ENCODE results near the gene PNLIPRP2. TPM values are rescaled to one million over a fixed set of nuclear protein-coding genes. Genes with fewer than 3 reads are reported as not detected.

PNLIPRP2 gene
- total RNA-seq, 4 donors from 2014 or later: not detected

GRCh38 chr10:116660860-116661259 is 40.1 kb downstream of the PNLIPRP2 start:
- Histone ChIP-seq H3K4me3 (no peak overlapping the region), H3K9me3 (no peaks in the 10 kb centered on the region), H3K36me3 (no peaks in the 10 kb centered on the region), H3K27me3 (peaks cover 7% of the 10 kb centered on the region), H3K27ac (no peak overlapping the region), H3K4me1 (peaks cover 0 to 14% (median 2%) of the 10 kb centered on the region in 3 donors)
- no peak for ATAC-seq
- TF ChIP-seq POLR2A (IDR thresholded peaks at IDR 0.05) (no peak), EP300 (IDR thresholded peaks at IDR 0.05) (no peak), CTCF (IDR thresholded peaks at IDR 0.05) (no peak), POLR2AphosphoS5 (IDR thresholded peaks at IDR 0.05) (no peak)
- 0 to 33% methylated on average over 1 to 4 of the region's 5 CpGs for WGBS, 2 donors (ENCODE audit: low coverage in 1 of 2)

GRCh38 chr10:116663342-116663741 is 42.6 kb downstream of the PNLIPRP2 start:
- Histone ChIP-seq H3K4me1 (peaks cover 0 to 23% (median 3%) of the 10 kb centered on the region in 3 donors), H3K27me3 (peaks cover 1% of the 10 kb centered on the region), H3K27ac (no peak overlapping the region), H3K36me3 (no peaks in the 10 kb centered on the region), H3K9me3 (no peaks in the 10 kb centered on the region), H3K4me3 (no peak overlapping the region)
- ATAC-seq: no peak
- 89 to 92% methylated on average over 2 to 5 of the region's 7 CpGs for WGBS, 2 donors (ENCODE audit: low coverage in 1 of 2)
- TF ChIP-seq POLR2A (IDR thresholded peaks at IDR 0.05) (no peak), CTCF (IDR thresholded peaks at IDR 0.05) (no peak), POLR2AphosphoS5 (IDR thresholded peaks at IDR 0.05) (no peak), EP300 (IDR thresholded peaks at IDR 0.05) (no peak)

- Histone ChIP-seq H3K36me3 (no peaks in the 10 kb centered on the region), H3K4me3 (no peak overlapping the region), H3K4me1 (peaks cover 0 to 23% (median 3%) of the 10 kb centered on the region in 3 donors), H3K9me3 (no peaks in the 10 kb centered on the region), H3K27me3 (peaks cover 7% of the 10 kb centered on the region), H3K27ac (peak overlapping the region in 3 of 4 donors; percentile 14 to 63 (median 32))
- TF ChIP-seq POLR2AphosphoS5 (IDR thresholded peaks at IDR 0.05): no peak
- TF ChIP-seq POLR2A (IDR thresholded peaks at IDR 0.05): no peak
- TF ChIP-seq CTCF (IDR thresholded peaks at IDR 0.05): no peak
- TF ChIP-seq EP300 (IDR thresholded peaks at IDR 0.05): no peak
- WGBS, 2 donors (ENCODE audit: low coverage in 1 of 2): 83 to 100% methylated on average over 1 to 4 of the region's 5 CpGs
- ATAC-seq: no peak
Observed at GRCh38 chr10:116664631-116665030, 43.9 kb downstream of the PNLIPRP2 start.

GRCh38 chr10:116665541-116666125 is 44.9 kb downstream of the PNLIPRP2 start:
- TF ChIP-seq POLR2AphosphoS5 (IDR thresholded peaks at IDR 0.05): peak; percentile 63
- no peak for TF ChIP-seq POLR2A (IDR thresholded peaks at IDR 0.05)
- H3K4me1 ChIP-seq: peaks cover 0 to 33% (median 9%) of the 10 kb centered on the region in 3 donors
- H3K27me3 ChIP-seq: peaks cover 16% of the 10 kb centered on the region
- H3K9me3 ChIP-seq: no peaks in the 10 kb centered on the region
- H3K36me3 ChIP-seq: no peaks in the 10 kb centered on the region
- WGBS, 2 donors (ENCODE audit: low coverage in 1 of 2): 16 to 56% methylated on average over 2 to 9 of the region's 13 CpGs
- H3K4me3 ChIP-seq: peak overlapping the region in 1 of 2 donors; percentile 32
- peak; percentile 76 for ATAC-seq
- H3K27ac ChIP-seq: peak overlapping the region in 3 of 4 donors; percentile 15 to 63 (median 32)

- Histone ChIP-seq H3K9me3 (no peaks in the 10 kb centered on the region), H3K4me3 (no peak overlapping the region), H3K4me1 (peaks cover 0 to 35% (median 9%) of the 10 kb centered on the region in 3 donors), H3K36me3 (peaks cover 0 to 7% of the 10 kb centered on the region in 2 donors), H3K27me3 (peaks cover 16% of the 10 kb centered on the region), H3K27ac (no peak overlapping the region)
- WGBS, 2 donors (ENCODE audit: low coverage in 1 of 2): 82 to 100% methylated on average over 1 to 2 of the region's 3 CpGs
- TF ChIP-seq POLR2A (IDR thresholded peaks at IDR 0.05): no peak
- no peak for TF ChIP-seq EP300 (IDR thresholded peaks at IDR 0.05)
- TF ChIP-seq POLR2AphosphoS5 (IDR thresholded peaks at IDR 0.05): no peak
- TF ChIP-seq CTCF (IDR thresholded peaks at IDR 0.05): no peak
- no peak for ATAC-seq
Observed at GRCh38 chr10:116667484-116667883, 46.7 kb downstream of the PNLIPRP2 start.

All from gastroesophageal sphincter (tissue), 4 donors.